GM18526 (cell line): ENCODE measurements around the gene RIPOR2.
A peak's percentile ranks its signal among the peaks of the same experiment; 100 is the strongest.

ENCODE experiments used
- POLR2A ChIP-seq: IDR thresholded peaks from 3 replicates; pipeline ENCODE4 v1.6.1; 2011; ENCODE audit not compliant: insufficient read length; ENCODE audit errors: extremely low read depth

RIPOR2 gene, protein sequence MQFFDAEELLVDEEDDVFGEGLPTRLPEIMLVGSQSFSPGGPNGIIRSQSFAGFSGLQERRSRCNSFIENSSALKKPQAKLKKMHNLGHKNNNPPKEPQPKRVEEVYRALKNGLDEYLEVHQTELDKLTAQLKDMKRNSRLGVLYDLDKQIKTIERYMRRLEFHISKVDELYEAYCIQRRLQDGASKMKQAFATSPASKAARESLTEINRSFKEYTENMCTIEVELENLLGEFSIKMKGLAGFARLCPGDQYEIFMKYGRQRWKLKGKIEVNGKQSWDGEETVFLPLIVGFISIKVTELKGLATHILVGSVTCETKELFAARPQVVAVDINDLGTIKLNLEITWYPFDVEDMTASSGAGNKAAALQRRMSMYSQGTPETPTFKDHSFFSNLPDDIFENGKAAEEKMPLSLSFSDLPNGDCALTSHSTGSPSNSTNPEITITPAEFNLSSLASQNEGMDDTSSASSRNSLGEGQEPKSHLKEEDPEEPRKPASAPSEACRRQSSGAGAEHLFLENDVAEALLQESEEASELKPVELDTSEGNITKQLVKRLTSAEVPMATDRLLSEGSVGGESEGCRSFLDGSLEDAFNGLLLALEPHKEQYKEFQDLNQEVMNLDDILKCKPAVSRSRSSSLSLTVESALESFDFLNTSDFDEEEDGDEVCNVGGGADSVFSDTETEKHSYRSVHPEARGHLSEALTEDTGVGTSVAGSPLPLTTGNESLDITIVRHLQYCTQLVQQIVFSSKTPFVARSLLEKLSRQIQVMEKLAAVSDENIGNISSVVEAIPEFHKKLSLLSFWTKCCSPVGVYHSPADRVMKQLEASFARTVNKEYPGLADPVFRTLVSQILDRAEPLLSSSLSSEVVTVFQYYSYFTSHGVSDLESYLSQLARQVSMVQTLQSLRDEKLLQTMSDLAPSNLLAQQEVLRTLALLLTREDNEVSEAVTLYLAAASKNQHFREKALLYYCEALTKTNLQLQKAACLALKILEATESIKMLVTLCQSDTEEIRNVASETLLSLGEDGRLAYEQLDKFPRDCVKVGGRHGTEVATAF

DNA sequence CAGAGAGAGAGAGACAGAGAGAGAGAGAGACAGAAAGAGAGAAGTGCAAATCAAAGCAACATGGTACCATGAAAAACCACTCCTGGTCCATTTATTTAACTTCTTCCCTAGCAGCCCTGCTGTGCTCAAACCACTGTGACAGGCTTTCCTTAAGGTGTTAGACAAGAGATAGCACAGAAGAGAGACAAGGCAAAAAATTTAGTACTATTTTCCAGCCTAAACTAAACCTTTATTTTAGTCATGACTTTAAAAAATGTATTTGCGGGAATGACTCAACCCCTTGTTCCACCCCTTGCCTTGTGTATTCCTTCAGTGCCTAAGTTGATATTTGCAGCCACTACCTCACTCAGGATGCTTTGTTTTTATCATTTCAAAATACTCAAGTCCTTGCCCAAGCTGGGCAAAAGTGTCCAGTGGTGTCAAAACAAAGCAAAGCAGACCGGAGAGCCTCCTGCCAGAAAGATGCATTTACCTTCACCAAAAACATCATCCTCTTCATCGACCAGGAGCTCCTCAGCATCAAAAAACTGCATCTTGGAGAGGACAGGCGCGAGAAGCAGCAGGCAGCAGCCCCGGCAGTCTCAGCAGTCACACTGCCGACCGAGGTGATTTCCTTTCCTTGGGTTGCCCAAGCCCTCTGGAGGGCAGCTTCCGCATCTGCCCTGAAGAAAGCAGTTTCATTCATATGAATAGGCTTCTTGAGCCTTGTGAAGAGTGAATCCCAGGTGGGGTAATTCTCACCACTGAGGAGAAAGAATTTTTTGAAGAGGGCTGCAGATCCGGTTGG is at the start of gene RIPOR2:
Gene RIPOR2, minus strand, starts transcription at position 595 of the 787 bp plus-strand sequence. Its CDS starts 62 bp downstream, at position 533.
- TF ChIP-seq POLR2A: peak; percentile 49

DNA sequence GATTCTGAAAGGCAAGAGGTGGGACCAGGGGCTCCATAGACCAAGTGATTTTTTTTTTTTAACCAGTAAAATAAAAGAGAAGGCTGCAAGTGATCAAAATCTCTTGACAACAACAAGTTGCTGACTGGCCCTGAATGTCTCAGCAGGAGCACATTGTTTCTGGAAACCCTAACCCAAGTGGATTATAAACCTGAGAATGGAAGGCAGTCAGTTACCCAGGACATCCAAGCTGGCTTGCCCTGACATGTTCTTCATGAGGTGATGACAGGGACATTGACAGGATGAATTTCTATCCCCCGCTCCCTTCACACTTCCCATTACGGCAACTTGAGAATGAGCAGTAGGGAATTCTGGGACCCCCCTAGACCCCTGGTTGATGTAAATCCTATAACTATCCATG is 49.6 kb upstream of the RIPOR2 start:
- no peak for TF ChIP-seq POLR2A

DNA sequence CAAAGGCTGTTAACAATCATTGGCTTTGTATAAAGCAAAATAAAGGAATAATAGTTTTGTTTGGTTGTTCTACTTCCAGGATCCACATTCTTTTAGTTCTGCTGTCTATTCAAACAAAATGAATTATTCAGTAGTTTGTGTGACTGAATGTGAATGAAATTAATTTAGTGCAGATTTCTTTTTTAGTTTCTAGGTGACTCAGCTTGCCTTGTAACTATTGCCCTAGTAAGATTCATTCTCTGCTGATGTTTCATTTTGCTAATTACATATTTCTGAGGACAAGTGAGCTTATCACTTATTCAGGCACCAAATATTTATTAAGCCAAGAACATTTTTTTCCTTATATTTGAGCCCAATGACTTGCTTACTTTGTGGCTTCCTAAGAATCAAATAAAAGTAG is 46.5 kb upstream of the RIPOR2 start:
- no peak for TF ChIP-seq POLR2A

DNA sequence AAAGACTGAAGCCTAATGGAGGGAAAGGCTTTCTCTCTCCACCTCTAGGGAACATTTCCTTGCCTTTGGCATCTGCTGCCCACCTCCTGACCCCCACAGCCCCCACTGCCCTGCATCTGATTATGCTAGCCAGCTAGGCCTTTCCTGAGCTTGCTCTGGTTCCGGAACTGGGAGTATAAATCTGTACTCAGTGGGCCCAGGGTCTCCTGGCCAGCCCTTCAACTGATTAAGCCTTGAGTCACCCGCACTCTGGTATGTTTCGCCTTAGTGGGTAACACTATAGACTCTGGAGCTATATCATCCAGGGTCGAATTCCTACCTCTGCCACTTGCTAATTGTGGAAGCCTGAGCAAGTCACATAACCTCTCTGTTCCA is 45.6 kb upstream of the RIPOR2 start:
- TF ChIP-seq POLR2A: no peak

DNA sequence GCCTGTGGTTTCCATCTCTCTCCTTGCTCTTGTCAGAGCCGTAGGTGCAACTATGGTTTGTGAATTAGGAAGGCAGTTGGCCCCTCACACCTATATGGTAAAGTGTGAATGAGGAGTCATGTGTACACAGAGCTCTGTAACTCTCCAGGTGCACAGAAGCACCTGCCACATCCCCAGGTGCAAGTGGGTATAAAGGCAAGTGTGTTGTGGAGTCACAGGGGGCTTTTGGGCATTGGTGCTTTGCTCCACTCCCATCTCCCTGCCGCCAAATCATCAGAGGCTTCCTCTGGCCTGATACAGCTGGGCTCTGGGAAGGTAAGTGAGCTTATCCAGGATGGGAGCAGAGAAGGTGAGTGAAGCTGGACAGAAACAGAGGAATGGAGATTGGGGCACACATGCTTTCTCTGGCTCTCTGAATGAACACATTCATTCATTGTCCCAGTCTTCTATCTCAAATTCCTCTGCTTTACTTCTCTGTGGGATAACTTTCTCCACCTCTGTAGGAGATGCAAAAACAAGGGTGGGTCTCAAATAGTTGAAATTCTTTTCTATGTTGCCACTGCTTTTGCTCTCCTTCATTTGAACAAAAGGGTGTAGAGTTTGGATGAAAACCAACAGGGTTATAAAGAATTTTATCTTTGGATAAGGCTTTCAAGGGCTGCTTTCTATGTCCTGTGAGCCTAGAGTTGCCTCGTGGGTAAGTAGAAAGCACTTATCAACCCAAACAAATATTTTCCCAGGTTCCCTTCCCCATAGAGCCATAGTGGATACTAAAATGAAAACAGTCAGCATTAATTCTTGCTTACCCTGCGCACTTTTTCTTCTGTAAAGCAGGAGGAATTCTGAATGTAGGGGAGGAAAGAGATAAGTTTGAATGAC is 45.0 kb upstream of the RIPOR2 start:
- TF ChIP-seq POLR2A: no peak

DNA sequence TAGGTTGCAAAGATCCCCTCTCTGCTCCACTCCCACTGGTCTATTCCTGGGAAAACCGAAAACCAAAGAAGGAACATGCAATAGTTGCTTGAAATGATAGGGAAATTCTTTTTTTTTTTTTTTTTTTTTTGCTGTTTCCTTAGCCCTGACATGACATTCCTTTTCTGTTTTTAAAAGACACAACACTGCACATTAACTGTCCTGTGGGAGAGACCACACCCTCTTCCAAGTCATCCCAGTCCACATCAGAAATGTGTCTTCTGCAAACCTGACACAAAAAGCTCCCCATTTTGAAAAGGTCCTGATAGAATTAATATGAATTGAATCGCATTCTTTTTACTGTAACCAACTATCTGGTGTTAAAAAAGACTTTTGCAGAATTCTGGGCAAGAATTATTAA is 43.4 kb upstream of the RIPOR2 start:
- no peak for TF ChIP-seq POLR2A

DNA sequence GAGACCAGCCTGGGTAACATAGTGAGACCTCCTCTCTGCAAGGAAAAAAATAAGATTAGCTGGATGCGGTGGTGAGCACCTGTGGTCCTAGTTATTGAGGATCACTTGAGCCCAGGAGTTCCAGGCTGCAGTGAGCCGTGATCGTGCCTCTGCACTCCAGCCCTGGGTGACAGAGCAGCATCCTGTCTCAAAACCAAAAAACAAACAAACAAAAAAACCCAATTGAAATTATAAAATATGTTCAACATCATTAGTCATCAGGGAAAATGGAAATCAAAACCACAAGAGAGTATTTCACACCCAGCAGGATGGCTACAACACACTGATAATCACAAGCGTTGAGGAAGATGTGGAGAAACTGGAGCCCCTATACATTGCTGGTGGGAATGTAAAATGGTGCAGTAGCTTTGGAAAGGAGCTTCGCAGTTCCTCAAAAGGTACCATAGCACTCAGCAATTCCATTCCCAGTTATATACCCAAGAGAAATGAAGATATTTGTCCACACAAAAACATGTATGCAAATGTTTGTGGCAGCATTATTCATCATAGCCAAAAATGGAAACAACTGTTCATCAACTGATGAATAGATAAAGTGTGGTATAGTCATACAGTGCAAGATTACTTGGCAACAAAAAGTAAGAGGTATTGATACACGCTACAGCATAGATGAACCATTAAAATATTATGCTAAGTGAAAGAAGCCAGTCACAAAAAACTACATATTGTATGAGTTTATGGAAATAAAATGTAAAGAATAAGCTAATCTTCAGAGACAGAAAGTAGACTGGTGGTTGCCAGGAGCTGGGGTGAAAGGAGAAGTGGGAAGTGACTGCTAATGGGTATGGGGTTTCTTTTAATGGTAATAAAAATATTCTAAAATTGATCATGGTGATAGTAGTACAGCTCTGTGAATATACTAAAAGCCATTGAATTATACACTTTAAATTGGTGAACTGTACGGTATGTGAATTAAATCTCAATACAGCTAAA is 38.7 kb upstream of the RIPOR2 start:
- TF ChIP-seq POLR2A: no peak

DNA sequence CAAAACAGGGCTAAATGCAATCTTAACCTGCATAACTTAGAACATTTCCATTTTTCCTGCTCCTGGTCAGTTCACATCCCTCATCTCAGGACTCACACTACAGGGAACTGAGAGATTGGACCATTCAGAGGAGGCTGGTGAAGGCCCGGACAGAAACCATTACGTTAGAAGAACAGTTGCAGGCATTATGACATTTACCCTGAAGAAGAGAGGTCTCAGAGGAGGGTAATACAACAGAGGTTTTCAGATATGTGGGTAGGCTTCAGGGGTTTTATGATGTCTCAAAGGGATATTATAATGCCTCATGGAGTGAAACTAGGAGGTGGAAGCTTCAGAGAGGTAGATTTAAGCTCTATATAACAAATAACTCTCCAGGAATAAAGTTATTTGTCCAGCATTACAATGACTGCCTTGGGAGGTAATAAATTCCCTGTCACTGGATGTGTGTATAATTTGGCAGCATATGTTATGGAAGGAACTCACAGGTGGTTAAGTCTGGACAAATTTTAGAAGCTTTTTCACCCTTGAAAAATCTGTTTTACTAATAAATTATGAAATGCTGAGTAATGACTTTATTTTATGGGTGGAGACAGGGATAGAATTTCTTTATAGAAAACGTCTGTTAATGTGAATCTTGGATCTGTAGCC is 36.7 kb upstream of the RIPOR2 start:
- no peak for TF ChIP-seq POLR2A

DNA sequence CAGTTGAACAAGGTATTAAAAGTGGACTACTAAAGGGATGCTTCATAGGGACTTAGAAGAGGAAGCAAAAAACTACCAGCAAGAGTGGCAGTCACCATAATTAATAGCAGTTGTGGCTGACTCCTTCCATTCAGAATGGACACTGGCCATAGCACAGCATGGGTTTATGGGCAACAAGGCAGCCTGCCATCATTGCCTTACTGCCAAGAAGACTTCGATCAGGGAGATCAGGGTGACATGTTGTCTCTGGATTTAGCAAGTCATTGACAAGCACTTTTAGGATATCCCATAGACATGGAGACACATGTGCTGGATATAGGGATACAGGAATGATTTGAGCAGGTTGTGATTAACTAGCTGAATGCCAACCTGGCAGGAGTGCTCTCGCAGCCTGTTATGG is 35.3 kb upstream of the RIPOR2 start:
- no peak for TF ChIP-seq POLR2A

DNA sequence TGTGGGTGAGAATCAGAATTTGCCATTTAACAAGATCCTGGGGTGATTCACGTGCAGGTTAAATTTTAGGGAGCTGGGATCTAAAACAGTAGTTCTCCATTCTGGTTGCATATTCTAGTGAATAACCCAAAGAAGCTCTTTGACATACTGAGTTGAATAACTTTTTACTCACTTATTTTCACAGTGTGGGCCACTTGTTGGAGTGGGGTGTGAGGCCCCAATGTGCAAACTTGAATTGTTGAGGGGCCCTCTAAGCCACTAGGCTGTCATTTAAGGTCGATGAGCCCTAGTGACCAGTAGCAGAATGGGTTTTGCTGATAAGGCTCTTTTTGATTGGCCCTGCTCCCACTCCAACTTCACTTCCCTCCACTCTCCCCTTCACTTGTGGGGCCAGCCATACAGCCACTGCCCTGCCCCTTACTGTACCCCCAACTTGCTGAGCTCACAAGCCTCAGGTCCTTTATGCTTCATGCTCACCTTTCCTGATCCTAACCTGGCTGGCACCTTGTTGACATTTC is 33.6 kb upstream of the RIPOR2 start:
- TF ChIP-seq POLR2A: no peak

DNA sequence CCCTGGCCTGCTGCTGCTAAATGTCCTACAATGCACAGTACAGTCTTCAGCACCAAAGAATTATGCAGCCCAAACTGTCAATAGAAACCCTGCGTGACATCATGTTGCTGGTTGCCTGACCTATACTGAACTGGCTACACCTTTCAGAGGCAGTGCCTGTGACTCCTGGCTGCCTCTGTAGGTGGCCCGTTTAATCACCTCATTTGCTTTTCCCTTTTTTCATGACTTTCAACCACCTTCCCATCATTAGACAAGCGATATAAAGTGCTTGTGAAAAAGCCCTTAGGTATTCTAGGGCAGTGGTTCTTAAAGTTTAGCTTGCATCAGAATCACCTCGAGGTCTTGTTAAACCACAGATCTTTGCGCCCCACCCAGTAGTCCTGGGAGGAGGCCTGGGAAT is 33.0 kb upstream of the RIPOR2 start:
- no peak for TF ChIP-seq POLR2A

DNA sequence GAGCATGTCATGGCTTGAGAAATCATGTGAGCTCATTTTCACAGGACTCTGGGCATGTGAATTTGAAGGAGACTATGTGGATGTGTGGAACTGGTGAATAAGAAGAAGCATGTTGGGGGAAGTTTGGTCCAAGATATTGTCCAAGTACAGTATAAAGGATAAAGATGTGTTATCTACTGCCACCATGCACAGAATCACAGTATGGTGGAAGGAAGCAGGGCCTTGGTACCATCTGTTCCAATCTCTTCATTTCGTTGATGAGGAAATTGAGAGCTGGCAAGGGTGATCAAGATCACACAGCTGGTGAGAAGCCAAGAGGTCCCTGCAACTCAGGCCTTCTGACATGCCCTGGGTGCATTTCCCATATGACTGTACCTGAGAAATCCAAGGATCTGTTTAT is 31.5 kb upstream of the RIPOR2 start:
- TF ChIP-seq POLR2A: no peak

DNA sequence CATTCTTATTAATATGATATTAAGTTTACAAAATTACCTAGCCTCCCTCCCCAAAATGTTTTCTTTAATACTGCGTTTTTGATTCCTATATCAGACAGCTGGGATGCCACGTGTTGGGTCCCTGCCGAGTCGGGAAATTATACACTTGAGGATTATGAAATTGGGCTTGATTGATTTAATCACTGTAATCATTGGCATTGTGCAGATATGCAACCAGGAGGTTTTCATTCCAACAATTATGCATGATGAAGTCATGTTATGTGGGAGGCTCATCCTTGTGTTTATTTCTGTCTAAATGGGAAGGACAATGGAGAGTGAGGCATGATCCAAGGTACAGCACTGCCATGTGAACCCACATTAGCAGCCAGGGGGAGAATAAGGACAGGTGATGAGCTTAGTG is 30.6 kb upstream of the RIPOR2 start:
- no peak for TF ChIP-seq POLR2A
